Loucy (cell line): ENCODE data around the gene PNLIPRP2.

Source experiments
- EZH2phosphoT487 ChIP-seq: fragments of 200-600 bp; IDR thresholded peaks from 2 replicates; pipeline ENCODE4 v1.6.1; 2018; ENCODE audit warnings: antibody characterized with exemption, mild to moderate bottlenecking, moderate library complexity, borderline replicate concordance
- TF ChIP-seq, protein P1 (sequence below): fragments of 200-600 bp; sonication (generic); conservative IDR thresholded peaks from 2 replicates; pipeline ENCODE4 v1.5.1; 2014; ENCODE audit warnings: mild to moderate bottlenecking, antibody characterized with exemption, low read length

DNA sequence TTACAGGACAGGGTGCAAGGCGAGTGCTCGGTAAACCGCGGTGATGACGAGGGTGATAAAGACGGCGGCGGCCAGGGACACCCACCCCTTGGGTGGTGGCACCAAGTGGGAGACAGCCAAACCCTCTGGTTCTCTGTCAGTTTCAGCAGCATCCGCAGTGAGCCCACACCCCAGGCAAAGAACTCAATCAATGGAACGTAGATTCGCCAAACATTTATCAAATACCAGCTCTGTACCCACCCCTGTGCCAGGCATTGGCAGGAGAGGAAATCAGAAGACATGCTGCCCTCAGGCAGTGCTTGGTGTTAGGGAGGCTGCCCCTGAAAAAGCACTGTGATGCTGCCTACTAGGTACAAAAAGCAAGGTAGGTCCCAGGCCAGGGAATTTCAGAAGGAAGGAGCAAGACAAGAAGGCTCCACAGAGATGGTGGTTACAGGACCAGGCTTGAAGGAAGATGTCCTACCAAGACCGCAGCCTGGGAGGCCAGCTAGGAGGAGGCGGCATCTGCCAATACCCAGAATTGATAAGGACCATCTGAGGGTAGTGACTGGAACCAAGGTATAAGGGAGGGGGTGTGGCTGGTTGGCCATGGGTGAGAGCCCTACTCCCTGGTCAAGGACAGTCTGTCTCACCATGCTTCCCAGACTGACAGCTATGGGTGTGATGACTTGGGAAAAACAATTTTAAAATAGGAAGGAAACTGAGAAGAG is 10.2 kb upstream of the PNLIPRP2 start:
- TF ChIP-seq, protein P1, sequence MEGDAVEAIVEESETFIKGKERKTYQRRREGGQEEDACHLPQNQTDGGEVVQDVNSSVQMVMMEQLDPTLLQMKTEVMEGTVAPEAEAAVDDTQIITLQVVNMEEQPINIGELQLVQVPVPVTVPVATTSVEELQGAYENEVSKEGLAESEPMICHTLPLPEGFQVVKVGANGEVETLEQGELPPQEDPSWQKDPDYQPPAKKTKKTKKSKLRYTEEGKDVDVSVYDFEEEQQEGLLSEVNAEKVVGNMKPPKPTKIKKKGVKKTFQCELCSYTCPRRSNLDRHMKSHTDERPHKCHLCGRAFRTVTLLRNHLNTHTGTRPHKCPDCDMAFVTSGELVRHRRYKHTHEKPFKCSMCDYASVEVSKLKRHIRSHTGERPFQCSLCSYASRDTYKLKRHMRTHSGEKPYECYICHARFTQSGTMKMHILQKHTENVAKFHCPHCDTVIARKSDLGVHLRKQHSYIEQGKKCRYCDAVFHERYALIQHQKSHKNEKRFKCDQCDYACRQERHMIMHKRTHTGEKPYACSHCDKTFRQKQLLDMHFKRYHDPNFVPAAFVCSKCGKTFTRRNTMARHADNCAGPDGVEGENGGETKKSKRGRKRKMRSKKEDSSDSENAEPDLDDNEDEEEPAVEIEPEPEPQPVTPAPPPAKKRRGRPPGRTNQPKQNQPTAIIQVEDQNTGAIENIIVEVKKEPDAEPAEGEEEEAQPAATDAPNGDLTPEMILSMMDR: no peak
- no peak for TF ChIP-seq EZH2phosphoT487
